Activated T-cell treated with anti-CD3 and anti-CD28 coated beads for 48 hours (primary cell): ENCODE data around the gene STK39.
"Not testable (repeated sequence)": the region's sequence is repeated elsewhere in the genome, so short reads cannot be mapped to it uniquely, and the experiment has no call there.

Experiments used
- DNase-seq: peaks from one replicate; pipeline ENCODE4 v3.0.0-alpha.2; 2020; ENCODE audit warnings: low read depth

The STK39 gene

DNA sequence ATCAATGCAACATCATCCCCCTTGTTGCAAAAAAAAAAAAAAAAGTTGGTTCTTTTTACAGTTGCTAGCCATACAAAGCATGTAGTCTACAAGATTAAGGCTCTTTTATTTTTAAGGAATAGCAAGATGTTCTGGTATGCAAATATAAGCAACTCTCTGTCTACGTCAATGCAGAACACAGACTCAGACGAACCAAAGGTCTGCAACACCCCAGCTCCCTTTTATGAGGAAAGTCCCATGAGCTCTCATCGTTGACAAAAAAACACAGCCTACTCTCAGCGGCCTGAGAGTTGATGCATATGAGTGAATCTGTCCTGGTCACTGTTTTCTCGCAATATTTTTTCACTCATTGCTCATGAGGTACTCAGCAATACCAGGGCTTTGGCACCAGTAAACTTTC is 112.9 kb downstream of the STK39 start:
- no peak for DNase-seq

DNA sequence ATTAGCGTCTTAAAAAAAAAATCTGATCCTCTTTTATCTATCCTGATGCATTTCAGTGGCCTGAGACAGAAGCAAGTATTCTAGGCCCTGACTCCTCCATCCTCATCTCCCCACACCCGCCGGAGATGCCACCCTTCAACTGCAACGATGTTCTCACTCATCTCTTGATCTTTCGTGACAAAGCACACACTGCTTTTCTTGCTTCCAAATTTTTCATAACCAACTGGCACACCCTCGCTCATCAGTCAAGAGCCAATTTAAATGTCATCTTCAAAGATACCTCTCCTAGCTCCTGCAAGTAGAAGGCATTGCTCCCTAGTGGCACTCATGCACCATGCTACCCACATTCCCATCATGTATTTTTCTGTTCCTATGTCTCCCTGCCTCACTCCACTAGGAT is 115.0 kb downstream of the STK39 start:
- no peak for DNase-seq

DNA sequence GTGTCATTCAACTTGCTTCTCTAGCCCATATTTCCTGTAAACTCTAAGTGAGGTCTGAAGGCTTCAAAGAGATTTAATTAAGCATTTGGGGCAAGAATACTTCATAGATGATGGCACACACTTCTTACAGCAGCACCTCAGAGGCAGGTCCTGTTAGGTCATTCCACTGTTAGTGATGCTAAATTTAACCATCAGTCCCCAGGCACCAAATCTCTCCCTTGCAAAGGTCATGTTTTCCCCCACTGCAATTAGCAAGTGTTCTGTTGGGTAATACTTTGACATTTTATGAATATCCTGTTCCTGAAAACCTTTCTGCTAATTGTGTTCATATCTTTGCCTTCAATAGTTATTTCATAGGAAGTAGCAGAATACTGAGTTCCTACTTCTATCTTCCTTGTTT is 117.0 kb downstream of the STK39 start:
- DNase-seq: no peak

DNA sequence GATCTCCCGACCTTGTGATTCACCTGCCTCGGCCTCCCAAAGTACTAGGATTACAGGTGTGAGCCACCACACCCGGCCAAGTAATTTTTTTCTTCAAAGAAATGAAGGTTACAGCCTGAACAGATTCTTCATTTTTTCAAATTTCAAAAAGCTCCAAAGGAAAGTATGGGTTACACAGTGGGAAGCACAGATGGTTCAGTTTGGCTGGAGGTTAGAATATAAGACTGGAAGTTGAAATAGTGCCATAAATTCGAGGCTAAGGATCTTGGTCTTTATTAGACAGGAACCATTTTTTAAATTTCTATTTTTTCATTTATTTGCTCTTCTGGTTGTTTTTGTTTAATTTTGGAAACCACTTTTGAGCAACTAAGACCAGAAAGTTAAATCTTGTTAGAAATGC is 120.0 kb downstream of the STK39 start:
- DNase-seq: no peak

DNA sequence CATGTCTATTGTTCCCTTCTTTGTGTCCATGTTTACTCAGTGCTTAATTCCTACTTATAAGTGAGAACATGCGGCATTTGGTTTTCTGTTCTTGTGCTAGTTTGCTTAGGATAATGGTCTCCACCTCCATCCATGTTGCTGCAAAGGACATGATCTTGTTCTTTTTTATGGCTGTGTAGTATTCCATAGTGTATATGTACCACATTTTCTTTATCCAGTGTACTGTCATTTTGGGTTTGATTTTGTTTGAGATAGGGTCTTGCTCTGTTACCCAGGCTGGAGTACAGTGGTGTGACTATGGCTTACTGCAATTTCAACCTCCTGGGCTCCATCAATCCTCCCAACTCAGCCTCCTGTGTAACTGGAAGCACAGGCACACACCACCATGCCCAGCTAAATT is 125.2 kb downstream of the STK39 start:
- DNase-seq: not testable (repeated sequence)

DNA sequence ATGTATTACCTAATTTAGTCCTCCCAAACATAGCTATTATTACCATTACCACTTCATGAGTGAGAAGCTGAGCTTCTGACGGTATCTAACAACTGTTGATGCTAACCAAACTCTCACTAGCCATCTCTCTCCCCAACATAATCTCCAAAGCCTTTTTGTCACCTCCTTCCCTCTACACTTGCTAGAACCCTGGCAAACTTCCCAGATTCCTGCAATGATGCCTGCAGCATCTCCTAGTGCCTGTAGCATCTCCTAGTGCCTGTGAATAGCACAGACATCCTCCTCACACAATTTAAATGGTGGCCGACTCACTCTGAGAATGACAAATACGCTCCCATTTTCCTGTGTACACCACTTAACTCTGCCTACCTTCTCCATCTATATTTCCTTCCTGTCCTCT is 126.7 kb downstream of the STK39 start:
- no peak for DNase-seq

DNA sequence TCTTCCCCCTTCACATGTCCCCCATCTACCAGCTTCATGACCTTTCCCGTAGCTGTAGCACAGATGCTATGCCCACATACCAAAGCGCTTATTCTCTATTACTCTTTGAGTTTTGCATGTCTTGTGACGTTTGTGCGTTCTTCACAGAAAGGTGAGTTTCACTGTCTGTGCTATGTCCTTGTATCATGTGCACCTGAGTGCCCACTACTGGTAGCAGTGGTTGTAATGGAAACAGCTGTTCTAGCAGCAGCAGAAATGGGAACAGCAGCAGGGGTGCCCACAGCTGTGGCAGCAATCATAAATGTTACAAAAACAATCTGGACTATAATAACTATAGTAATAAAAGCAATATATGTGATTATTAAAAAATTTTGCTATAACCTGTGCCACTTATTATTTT is 127.1 kb downstream of the STK39 start:
- DNase-seq: no peak

DNA sequence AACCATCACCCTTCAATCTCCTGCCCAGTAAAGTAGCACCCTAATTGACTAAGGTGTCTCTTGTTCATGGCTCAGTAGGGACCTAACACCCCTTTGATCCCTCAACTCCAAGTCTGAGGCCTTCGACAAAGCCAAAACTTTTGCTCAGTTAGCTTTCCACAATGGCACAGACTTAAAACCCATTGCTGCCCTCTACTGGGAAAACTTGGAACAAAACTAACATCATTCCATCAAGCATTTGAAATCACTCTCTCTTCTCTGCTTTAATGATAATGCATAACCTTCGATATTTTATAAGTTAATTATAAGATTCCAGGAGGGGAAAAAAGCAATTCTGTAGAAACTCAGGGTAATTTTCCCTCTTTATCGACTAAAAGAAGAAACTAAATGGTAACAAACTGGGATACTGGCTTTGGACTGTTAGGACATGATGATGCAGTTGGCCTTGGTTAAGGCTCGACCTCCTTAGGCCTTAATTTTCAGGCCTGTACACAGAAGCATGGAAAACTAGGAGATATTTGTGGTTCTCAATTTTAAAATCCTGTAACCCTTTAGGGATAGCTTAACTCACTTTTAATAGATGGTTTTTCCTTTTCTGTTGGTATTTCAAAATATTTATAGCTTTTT is 127.8 kb downstream of the STK39 start:
- DNase-seq: no peak

DNA sequence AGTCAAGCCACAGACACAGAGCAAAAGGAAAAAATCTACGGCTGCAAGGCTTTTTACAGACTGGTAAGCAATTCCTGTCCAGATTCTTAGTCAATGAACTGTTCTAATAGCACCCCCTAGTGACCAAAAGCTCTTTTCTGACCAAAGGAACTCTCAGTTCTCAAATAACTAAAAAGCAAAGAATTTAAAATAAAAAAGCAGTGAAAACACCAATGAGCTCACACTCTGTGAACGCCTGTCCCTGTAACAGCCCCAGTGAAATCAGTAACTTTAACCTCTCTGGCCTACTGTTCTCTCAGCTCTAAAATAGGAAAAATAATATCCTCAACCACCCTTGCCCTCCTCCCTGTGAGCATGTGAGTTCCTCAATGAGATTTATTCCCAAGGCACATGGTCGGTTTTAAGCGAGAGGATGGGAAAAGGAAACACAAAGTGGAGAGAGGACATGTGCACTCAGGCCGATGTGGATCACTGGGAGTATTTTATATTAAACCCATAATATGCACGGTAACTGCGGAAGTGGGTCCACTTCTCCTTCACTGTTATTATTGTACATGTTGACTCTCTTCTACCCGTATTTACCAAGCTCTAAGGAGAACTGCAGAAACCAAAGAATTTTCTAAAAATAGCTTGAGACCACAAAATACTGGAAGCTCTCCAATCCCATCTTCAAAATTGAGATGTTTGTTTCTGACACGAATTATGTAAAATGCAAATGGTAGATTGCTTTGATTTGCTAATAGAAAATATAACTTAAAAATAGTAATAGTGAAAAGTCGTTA is 128.5 kb downstream of the STK39 start:
- DNase-seq: no peak

DNA sequence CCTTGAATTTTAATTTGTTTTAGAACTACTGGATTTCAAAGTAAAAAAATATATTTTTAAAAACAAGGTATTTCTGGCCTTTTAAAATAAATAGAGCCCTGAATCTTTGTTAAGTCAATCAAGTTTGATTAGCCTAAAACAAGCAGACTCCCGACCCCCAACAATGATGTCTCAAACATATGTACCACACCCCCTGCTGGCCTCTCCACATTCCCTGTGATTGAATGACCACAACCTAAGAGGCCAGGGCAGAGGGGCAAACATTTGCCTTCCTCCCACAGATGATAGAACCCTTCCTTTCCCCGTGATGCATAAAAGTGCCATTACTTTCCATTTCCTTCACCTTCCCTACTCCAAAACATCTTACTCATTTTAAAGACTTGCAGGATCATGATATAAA is 130.9 kb downstream of the STK39 start:
- no peak for DNase-seq

DNA sequence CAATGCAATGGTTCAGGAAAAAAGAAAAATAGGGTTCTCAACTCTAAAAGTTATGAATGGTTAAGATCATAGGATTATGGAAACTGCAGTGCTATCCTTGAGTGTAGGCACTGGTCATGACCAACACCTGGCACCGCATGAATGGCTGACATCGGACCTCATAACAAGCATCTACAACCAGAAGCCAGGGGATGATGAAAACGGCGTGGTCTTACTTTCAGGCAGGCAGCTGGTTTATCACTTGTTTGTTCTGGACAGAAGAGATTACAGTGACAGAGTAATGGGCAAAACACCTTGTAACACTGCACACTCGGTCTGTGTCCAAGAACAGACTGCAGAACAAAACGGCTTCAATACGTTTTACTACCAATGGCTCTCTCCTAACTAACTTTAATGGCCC is 132.8 kb downstream of the STK39 start:
- DNase-seq: no peak

DNA sequence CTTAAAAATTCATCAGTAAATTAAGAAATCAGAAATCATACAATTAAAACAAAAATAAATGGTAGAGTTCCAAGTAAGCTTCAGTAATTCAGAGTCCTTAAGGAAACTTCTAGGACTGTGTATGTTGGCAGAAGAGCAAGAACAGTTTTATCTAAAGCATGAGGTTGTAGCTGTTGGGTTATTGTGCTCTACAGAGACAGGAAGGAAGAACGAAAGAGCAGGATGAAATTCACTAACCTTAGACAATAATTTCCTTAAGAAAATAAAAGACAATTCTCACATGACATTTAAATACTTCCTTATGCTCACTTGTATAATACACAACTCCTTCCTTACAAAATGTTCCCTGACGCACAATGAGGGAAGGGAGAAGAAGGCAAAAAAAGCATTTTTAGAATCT is 133.4 kb downstream of the STK39 start:
- no peak for DNase-seq

DNA sequence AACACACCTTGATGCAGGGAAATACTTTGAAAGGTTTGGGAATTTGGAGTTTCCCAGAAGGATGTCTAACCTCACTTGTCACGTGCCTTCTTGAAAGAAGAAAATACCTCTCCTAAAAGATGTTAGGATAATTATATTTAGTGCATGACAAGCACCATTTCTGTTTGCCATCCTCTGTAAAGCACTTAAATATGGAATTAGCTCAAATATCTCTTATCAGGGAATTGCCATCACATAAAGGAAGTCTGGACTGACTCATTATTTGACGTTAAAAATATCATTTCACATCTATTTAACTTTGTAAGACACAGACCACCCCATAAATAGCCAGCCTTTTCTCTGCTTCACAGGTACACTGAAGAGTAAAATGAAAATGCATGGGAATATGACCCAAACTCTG is 140.1 kb downstream of the STK39 start:
- no peak for DNase-seq

DNA sequence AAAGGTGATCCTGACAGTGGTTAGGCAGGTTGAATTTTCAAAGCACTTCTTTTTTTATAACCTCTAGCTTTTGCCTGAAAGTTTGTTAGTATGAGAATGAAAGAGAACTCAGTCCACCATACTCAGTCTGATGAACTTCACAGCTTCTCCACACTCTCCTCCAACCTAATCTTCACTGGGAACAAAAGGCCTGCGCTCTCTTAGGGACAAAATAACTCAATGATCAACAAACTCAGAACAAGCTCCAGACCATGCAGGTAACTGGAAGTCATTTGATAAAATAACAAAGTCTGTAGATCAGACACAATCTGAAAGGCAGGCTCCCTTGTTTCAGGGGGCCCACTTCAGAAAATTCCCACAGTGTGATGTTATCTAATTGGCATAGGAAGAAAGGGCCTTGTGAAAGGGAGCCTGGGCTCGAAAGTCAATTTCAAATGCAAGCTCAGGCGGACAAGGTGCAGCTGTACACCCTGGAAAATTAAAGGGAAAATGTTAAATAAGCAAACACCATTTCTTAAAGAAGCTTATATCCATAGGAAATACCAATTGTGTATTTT is 142.2 kb downstream of the STK39 start:
- no peak for DNase-seq

DNA sequence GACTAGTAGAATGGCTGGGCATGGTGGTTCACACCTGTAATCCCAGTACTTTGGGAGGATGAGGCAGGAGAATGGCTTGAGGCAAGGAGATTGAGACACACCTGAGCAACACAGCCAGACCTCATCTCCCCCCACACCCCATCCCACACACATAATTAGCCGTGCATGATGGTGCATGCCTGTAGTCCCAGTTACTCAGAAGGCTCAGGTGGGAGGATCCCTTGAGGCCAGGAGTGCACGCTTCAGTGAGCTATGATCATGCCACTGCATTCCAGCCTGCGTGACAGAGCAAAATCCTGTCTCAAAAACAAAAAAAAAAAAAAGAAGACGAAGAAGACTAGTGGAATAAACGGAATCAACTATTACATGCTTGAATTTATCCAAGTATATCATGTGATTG is 150.0 kb downstream of the STK39 start:
- DNase-seq: no peak

DNA sequence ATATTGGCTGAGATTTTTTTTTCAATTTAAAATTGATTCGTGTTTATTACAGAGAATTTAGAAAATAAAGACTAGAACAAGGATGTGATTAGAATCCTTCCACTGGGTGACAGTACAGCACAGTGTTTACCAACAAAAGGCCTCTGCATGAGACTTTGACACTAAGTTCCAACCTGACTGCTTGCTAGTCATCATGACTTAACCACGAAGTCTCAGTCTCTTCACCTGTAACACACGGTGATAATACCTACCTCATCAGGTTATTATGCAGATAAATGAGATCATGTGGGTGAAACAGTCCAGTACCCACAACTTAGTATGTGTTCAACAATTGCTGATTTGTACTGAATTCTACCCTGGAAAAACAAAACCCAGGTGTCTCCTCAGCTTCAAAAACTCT is 151.2 kb downstream of the STK39 start:
- no peak for DNase-seq

DNA sequence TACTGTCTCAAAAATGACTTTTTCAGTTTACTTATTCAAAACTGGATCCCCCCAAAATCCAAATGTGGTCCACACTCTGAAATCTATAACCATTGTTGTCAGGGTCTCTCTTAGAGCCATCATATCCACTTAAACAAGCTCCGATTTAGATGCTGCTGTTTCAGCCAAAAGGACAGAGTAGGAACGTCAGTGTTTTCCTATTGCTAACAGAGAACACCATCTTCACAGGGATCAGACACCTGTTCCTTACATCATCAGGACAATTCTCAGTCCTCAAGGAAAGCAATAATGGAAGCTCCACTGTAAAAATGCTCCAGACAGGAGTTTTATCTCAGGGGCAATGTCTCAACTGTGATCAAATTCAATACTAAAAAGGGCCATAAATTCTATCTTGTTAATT is 155.4 kb downstream of the STK39 start:
- DNase-seq: no peak

DNA sequence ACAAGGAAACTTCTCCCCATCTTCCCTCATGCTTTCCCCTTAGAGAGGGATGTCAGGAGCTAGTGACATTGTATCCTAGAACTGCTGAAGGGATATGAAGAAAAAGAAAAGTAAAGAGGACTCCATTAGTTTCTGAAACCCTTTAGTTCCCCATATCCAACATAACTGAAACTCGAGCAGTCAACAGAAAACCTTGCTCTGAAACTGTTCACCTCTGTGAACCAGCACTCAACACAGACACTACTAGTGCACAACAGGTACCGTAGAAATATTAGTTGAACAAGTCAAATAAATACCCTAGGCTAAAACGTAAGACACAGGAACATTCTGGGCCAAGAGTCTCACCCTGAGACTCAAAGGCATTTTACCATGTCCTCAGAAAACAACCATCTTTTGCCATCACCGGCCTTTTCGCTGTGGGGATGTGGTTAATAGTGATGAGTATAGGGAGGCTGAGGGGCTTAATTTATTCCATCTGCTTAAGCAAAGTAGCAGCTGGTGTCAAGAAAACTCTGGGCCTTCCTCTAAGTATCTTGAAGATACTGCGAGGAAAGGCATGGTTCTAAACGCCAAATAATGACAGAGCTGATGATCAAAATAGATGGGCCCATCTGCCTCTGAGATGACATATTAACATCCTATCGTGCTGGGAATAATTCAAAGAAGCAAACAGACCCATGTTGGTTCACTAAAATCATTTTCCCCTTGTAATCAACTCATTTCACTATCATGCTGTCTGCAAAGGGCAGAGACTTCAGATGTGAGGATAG is 156.8 kb downstream of the STK39 start:
- no peak for DNase-seq

DNA sequence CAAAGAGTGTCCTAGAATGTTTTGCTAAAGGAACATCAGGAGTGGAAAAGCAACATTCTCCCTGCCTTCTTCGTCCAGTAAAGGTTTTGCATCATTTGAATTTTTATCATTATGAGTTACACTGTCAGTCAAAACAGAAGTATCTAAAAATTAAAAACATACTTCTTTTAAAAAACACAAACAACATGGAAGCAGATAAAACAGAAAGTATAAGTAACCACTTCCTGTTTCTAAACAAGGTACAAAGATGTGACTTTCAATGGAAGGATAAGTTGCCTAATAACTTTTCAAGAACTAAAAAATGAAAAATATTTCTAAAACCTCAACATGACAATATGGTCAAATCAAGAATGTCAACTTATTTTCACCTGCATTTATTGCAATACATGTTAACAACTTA is 158.2 kb downstream of the STK39 start:
- DNase-seq: no peak

DNA sequence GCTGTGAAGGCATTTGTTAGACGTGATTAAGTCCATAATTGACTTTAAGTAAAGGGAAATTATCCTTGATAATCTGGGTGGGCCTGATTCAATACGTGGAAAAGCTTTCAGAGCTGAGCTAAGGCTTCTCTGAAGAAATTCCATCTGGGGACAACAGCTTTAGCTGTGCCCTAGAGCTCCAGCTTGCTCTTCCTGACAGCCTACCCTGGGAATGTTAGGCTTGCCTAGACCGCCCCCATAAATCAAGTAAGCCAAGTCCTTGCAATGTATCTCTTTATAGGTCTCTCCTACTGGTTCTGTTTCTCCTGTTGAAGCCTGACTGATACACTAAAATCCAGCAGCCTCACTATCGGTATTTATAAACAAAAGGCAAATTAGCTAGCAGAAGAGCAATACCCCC is 160.0 kb downstream of the STK39 start:
- DNase-seq: no peak

DNA sequence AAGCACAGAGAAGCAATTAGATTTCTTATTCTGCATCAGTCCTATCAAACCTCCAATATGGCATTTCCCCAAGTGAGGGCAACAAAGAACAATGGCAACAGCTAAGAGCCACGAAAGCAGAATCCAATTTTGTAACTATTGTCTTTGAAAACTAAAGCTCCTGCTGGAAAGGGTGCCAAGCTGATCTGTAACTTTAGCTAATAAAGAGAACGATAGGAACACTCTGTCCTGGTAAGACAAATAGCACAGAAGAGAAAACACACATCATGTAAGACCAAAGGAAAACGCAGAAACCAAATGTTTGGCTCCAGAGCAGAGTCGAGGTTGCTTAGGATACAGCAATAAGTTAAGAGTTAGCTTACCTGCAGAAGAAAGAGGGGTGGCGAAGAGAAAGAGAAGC is 160.5 kb downstream of the STK39 start:
- no peak for DNase-seq

DNA sequence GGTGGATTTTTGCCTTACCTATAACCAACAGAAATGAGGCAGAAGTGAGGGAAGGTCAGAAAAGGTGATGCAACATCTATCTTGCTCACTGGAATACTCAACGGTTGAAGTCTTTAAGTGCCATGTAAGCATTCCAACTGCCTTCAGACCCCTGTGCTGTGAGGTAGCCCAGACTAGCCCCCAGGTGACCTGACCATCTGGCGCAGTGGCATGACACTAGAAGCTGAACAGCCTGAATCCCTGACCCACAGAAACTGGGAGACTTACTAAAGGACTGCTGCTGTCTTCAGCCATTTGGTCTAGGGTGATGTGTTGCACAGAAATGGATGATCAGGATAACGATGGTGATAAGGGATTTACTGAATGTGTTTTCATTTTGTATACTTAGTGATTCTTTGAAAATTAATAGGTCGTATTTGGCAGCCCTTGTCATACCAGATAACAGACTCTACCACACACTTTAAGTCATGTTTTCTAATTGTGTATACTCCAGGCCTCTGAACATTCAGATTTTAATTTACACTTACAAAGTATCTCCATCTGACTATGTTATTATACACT is 161.5 kb downstream of the STK39 start:
- DNase-seq: no peak

DNA sequence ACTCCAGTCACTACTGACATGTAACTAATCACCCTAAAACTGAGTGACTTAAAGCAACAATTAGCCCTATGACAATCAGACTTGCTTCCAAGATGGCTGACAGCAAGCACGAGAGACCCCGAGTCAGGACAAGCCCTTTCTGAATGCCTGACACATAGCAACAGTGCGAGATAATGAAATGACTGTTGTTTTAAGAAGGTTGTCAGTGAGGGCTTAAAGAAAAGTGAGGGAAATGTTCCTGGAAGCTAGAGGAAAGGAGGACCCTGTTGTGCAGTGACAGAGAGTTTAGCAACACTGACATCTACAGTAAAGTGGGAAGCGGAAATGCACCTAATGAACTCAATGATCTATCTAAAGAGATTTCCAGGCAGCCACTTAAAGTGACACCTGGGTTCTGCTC is 163.1 kb downstream of the STK39 start:
- DNase-seq: no peak
